Skeletal muscle tissue (tissue), 4 donors: ENCODE data around the gene B3GALNT2. TPM values are rescaled to one million over a fixed set of nuclear protein-coding genes. Genes with fewer than 3 reads are reported as not detected.
"Not testable (repeated sequence)": the region's sequence is repeated elsewhere in the genome, so short reads cannot be mapped to it uniquely, and the experiment has no call there.

Experiments
- H3K27ac ChIP-seq: one replicate; pipeline ENCODE4 v1.7.0; 2013; ENCODE audit warnings: mild to moderate bottlenecking, low read depth, low read length, inconsistent platforms
- H3K27me3 ChIP-seq, 3 donors: one replicate each; pipeline ENCODE4 v1.7.0; 2013; ENCODE audit warnings: low read length in 3 of 3; ENCODE audit not compliant: control insufficient read depth in 3 of 3, insufficient read depth in 3 of 3
- H3K36me3 ChIP-seq, 3 donors: one replicate each; pipeline ENCODE4 v1.7.0; 2013; ENCODE audit warnings: low read length in 3 of 3; ENCODE audit not compliant: control insufficient read depth in 3 of 3, insufficient read depth in 3 of 3
- H3K4me1 ChIP-seq, 3 donors: one replicate each; pipeline ENCODE4 v1.7.0; 2013; ENCODE audit warnings: low read length in 3 of 3, mild to moderate bottlenecking in 3 of 3; ENCODE audit not compliant: control insufficient read depth in 3 of 3, insufficient read depth in 3 of 3
- H3K4me3 ChIP-seq, 3 donors: one replicate each; pipeline ENCODE4 v1.7.0; 2013; ENCODE audit warnings: low read length in 3 of 3
- H3K9ac ChIP-seq, 3 donors: one replicate each; pipeline ENCODE4 v1.7.0; 2013; ENCODE audit warnings: low read length in 3 of 3, mild to moderate bottlenecking in 3 of 3, moderate library complexity in 2 of 3, low read depth in 1 of 3
- H3K9me3 ChIP-seq, 3 donors: one replicate each; pipeline ENCODE4 v1.7.0; 2013; ENCODE audit warnings: low read length in 3 of 3; ENCODE audit not compliant: control insufficient read depth in 3 of 3
- total RNA-seq: library from RNA; depleted of rRNA; stranded (reverse); fragments of >200 nt; gene quantifications from one replicate; pipeline ENCODE4 v1.2.3, GENCODE V29; 2014
- donor health status: Osteomylitis.

B3GALNT2 gene
- 48.5 TPM for total RNA-seq

GRCh38 chr1:235504122-235504493 lies at the start of gene B3GALNT2:
Gene B3GALNT2, minus strand, starts transcription at chr1:235504452. Its CDS starts 200 bp downstream, at chr1:235504252.
- Histone ChIP-seq H3K36me3 (no peaks in the 10 kb centered on the region), H3K27ac (peak within 1 kb of the TSS; percentile 99), H3K27me3 (no peaks in the 10 kb centered on the region), H3K9me3 (no peaks in the 10 kb centered on the region), H3K4me3 (peak within 1 kb of the TSS; percentile 88 to 90 (median 89)), H3K4me1 (peaks cover 9 to 21% (median 13%) of the 10 kb centered on the region in 3 donors), H3K9ac (peak within 1 kb of the TSS; percentile 93 to 98 (median 95))

- no peaks in the 10 kb centered on the region for H3K9me3 ChIP-seq
- peaks cover 0 to 6% (median 5%) of the 10 kb centered on the region in 3 donors for H3K27me3 ChIP-seq
- no peak overlapping the region for H3K4me3 ChIP-seq
- no peak overlapping the region for H3K9ac ChIP-seq
- H3K4me1 ChIP-seq = no peaks in the 10 kb centered on the region
- no peaks in the 10 kb centered on the region for H3K36me3 ChIP-seq
- H3K27ac ChIP-seq = no peak overlapping the region
These were observed 48.9 kb upstream of the B3GALNT2 start for GRCh38 chr1:235553112-235553551.

GRCh38 chr1:235552146-235552716 lies 48.0 kb upstream of the B3GALNT2 start:
- no peaks in the 10 kb centered on the region for H3K36me3 ChIP-seq
- H3K9me3 ChIP-seq = no peaks in the 10 kb centered on the region
- H3K4me3 ChIP-seq = no peak overlapping the region
- H3K9ac ChIP-seq = no peak overlapping the region
- peaks cover 0 to 7% (median 7%) of the 10 kb centered on the region in 3 donors for H3K27me3 ChIP-seq
- H3K4me1 ChIP-seq = no peaks in the 10 kb centered on the region
- H3K27ac ChIP-seq = no peak overlapping the region

GRCh38 chr1:235549351-235550139 lies 45.3 kb upstream of the B3GALNT2 start:
- Histone ChIP-seq H3K9ac (no peak overlapping the region), H3K4me3 (no peak overlapping the region), H3K4me1 (no peaks in the 10 kb centered on the region), H3K9me3 (no peaks in the 10 kb centered on the region), H3K36me3 (no peaks in the 10 kb centered on the region), H3K27ac (no peak overlapping the region), H3K27me3 (peaks cover 0 to 19% (median 13%) of the 10 kb centered on the region in 3 donors)

- H3K27me3 ChIP-seq = peaks cover 0 to 19% (median 13%) of the 10 kb centered on the region in 3 donors
- H3K9ac ChIP-seq, H3K27ac ChIP-seq, H3K9me3 ChIP-seq, H3K4me3 ChIP-seq, H3K36me3 ChIP-seq, H3K4me1 ChIP-seq: not testable (repeated sequence)
These were observed 42.3 kb upstream of the B3GALNT2 start for GRCh38 chr1:235546369-235547155.

- H3K27ac ChIP-seq = no peak overlapping the region
These were observed 41.2 kb upstream of the B3GALNT2 start for GRCh38 chr1:235545292-235545930.

GRCh38 chr1:235542845-235543244 lies 38.6 kb upstream of the B3GALNT2 start:
- not testable (repeated sequence) for H3K27ac ChIP-seq, H3K4me3 ChIP-seq, H3K4me1 ChIP-seq, H3K9me3 ChIP-seq, H3K9ac ChIP-seq, H3K36me3 ChIP-seq
- H3K27me3 ChIP-seq = peaks cover 0 to 14% (median 7%) of the 10 kb centered on the region in 3 donors

More at GRCh38 chr1:235545292-235545930, 41.2 kb upstream of the B3GALNT2 start:
- H3K4me3 ChIP-seq = no peak overlapping the region
- peaks cover 0 to 19% (median 13%) of the 10 kb centered on the region in 3 donors for H3K27me3 ChIP-seq
- H3K9ac ChIP-seq = no peak overlapping the region
- H3K4me1 ChIP-seq = no peaks in the 10 kb centered on the region
- no peaks in the 10 kb centered on the region for H3K36me3 ChIP-seq
- no peaks in the 10 kb centered on the region for H3K9me3 ChIP-seq

GRCh38 chr1:235533476-235534168 lies 29.4 kb upstream of the B3GALNT2 start:
- Histone ChIP-seq H3K9ac (no peak overlapping the region), H3K27me3 (no peaks in the 10 kb centered on the region), H3K4me3 (no peak overlapping the region), H3K9me3 (no peaks in the 10 kb centered on the region), H3K4me1 (no peaks in the 10 kb centered on the region), H3K36me3 (no peaks in the 10 kb centered on the region), H3K27ac (no peak overlapping the region)

- Histone ChIP-seq H3K27me3 (no peaks in the 10 kb centered on the region), H3K27ac (no peak overlapping the region), H3K4me3 (no peak overlapping the region), H3K9ac (no peak overlapping the region), H3K36me3 (no peaks in the 10 kb centered on the region), H3K4me1 (no peaks in the 10 kb centered on the region), H3K9me3 (no peaks in the 10 kb centered on the region)
These were observed 28.1 kb upstream of the B3GALNT2 start for GRCh38 chr1:235532360-235532759.
